Caki2 (cell line): ENCODE results near the gene ATXN1. TPM values are rescaled to one million over a fixed set of nuclear protein-coding genes. Genes with fewer than 3 reads are reported as not detected.
"Not testable (repeated sequence)": the region's sequence is repeated elsewhere in the genome, so short reads cannot be mapped to it uniquely, and the experiment has no call there.

Source experiments
- DNase-seq: peaks from one replicate; pipeline ENCODE4 v3.0.0-alpha.2; 2015; ENCODE audit warnings: low read depth
- in situ Hi-C: cut with HindIII; loops from 2 replicates; pipeline ENCODE4 v1.10.0; 2016; ENCODE audit warnings: low sequenced_read_pairs, low pct_unique_long_range_greater_than_20kb, mixed read lengths
- total RNA-seq: library from RNA; depleted of rRNA; stranded (reverse); fragments of >200 nt; shearing (Covaris generic); gene quantifications from 2 replicates; pipeline ENCODE4 v1.2.3, GENCODE V29; 2014; ENCODE audit warnings: low replicate concordance

The ATXN1 gene
- total RNA-seq, 1 experiment from 2014 or later = 23.8 TPM

DNA sequence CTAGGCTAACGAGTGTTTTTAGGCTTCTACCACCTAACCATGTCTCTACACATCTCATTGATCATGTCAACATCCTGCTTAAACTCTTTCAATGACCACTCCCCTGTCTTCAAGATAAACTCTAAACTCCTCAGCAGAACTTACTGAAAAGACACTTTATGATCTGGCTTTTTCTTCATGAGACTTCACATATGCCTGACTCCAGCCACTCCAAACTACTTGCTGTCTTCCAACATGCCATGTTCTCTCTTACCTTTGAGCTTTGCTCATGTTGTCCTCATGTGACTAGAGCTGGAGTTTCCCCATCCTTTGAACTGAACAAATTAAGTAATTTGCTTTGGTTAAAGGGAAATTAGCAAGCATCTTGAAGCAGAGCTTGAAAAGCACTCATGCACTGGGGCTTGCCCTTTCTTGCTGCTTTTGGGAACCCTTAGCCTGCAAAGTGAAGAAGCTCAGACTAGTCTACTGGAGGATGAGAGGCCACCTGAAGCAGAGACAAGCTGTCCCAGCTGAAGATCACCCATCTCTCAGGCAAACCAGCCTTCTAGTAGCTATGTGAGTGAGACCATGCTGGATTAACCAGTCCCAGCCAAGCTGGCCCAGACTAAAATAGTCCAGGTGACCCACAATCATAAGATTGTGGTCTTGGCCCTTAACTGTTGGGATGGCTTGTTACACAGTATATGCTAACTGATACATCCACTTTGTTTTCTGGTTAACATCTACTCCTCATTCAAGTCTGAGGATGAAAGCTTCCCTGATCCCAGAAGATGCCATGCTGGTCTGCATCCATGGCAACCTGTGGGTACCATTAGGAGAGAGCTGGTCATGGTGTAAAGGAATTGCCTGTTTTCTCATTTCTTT is 287.1 kb downstream of the ATXN1 start:
- in situ Hi-C loops = no loop called here

GRCh38 chr6:16473184-16473907 is 287.9 kb downstream of the ATXN1 start:
- in situ Hi-C loops = no loop called here
- DNase-seq = no peak

More for the DNA sequence above, 287.1 kb downstream of the ATXN1 start:
- DNase-seq = no peak

GRCh38 chr6:16472349-16473069 is 288.8 kb downstream of the ATXN1 start:
- no peak for DNase-seq
- in situ Hi-C loops = no loop called here

DNA sequence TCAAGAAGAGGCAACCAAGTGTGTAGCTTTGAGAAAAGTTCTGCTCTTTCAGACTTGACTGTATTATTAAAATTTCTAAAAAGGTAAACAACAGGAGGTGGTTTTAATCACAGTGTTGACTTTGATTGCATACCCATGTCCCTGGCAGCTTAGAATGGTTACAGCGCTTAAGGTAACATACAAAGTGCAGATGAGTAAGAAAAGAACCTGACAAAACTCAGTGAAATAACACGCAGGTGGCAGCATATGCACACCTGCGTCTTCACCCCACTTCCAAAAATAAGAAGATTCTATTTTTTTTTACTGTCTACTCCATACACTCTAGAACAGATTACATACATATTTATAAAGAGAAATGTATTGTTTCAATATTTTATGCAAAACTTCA is 289.4 kb downstream of the ATXN1 start:
- no peak for DNase-seq
- in situ Hi-C loops = no loop called here

DNA sequence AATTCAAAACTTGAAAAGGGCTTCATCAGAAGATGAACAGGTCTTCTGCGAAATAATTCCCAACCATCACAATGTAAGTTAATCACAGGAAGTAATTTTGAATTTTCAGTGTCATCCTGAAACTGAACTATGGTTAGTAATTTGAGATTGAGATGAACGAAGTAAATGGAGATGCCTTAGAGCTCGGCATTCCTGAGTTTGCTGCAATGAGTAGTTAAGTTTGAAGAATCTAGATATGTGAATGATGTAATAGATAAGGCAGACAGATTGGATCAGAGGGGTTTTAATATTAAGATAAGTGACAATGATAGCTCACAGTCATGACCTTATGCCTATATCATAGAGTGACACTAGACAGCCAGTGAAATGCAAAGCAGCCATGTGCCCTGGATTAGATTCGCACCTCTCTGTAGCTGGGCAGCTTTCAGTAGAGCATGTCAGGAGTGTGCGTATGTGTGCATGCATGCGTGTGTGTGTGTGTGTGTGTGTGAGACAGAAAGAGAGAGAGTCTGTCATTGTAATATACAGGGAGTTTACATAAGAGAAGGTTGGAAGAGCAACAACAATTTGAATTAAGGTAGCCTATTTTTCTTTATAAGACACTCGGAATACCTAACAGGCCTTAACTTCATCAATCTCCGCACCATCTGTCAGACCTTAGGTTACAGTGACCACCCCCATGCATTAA is 289.9 kb downstream of the ATXN1 start:
- DNase-seq = no peak
- in situ Hi-C loops = no loop called here

DNA sequence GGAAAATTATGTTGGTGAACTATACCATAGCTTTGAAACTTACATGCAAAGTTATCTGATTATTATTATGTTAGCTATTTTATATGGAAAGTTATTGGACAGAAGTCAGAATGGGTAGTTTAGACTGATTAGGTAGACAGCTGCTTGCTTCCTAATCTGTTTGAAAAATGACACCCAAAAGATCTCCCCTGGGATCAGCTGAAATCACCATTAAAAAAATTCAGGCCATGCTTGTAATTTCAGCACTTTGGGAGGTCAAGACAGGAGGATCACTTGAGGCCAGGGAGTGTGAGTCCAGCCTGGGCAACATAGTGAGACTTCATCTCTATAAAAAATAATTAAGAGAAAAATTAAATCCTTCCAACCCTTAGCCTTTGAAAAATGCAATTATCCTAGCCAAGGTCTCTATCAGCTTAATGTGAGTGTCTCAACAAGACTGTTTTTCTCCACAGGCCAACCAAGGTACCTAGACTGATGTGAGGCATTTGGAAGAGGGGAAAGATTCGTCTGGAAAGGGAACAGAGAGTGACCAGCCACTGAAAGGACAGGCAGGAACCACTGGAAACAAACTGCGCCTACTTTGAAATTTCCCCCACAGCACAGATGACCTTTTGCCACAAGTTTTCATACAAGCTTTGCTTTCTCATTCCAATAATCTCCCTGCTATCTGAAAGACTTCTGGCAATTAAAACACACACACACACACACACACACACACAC is 290.6 kb downstream of the ATXN1 start:
- no peak for DNase-seq
- in situ Hi-C loops = no loop called here

GRCh38 chr6:16468991-16469615 is 292.2 kb downstream of the ATXN1 start:
- no peak for DNase-seq
- in situ Hi-C loops = no loop called here

DNA sequence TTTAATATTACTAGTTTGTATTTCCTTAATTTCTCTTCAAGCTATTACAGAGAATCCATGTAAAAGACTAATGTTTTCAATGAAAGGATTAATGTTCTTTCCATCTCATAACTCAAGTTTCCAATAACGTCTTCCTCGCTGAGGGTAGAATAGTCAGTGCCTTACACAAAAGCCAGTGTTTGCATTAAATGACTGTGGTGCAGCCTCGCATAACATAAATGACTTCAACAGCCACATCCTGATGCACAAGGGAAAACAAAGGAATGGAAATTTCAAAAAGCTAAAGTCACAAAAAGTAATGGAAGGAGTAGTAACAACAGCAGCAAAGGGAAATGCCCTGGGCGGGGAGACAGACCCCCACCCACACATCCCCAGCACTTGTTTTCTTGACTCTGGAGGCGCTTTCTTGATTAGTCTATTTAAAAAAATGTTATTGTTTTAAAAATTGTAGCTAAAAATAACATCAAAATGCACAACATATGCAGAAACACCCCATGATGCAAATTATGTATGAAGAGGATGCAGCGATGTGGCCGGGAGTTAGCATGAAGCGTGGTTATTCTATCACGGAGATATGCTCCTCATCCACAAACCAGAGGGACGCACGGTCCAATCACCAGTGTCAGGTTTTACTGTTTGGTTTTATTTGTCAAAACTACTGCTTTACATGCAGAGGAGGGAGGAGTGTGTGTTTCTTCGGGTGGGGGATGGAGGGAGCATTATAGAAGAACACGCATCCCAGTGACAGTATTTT is 294.3 kb downstream of the ATXN1 start:
- DNase-seq = no peak
- in situ Hi-C loops = no loop called here

DNA sequence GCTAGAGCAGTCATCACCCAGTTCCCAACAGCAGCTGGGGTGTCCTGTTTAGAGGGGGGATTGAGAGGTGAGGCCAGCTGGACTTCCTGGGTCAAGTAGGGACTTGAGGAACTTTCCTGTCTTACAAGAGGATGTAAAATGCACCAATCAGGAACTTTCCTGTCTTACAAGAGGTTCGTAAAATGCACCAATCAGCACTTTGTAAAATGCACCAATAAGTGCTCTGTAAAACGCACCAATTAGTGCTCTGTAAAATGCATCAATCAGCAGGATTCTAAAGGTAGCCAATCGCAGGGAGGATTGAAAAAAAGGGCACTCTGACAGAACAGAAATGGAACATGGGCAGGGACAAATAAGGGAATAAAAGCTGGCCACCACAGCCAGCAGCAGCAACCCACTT is 297.2 kb downstream of the ATXN1 start:
- no peak for DNase-seq
- in situ Hi-C loops = no loop called here

DNA sequence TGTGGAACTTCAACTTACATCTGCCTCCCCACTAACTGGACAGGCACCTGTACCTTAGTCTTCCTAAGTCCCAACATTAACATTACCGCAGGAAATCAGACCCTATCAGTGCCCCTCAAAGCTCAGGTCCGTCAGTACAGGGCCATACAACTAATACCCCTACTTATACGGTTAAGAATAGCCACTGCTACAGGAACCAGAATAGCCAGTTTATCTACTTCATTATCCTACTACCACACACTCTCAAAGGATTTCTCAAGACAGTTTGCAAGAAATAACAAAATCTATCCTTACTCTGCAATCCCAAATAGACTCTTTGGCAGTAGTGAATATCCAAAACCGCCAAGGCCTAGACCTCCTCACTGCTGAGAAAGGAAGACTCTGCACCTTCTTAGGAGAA is 298.0 kb downstream of the ATXN1 start:
- in situ Hi-C loops, DNase-seq: not testable (repeated sequence)

- DNase-seq = no peak
- in situ Hi-C loops = no loop called here
These were observed 299.8 kb downstream of the ATXN1 start for GRCh38 chr6:16461491-16461890.

DNA sequence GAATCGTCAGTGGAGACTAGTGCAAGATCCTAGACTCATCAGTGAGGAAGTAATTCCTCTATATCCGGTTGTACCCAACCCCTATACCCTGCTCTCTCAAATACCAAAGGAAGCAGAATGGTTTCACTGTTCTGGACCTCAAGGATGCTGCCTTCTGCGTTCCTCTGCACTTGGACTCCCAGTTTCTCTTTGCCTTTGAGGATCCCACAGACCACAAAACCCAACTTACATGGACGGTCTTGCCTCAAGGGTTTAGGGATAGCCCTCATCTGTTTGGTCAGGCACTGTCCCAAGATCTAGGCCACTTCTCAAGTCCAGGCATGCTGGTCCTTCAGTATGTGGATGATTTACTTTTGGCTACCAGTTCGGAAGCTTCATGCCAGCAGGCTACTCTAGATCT is 301.8 kb downstream of the ATXN1 start:
- in situ Hi-C loops, DNase-seq: not testable (repeated sequence)

GRCh38 chr6:16452348-16452747 is 308.9 kb downstream of the ATXN1 start:
- no peak for DNase-seq
- in situ Hi-C loops = no loop called here

DNA sequence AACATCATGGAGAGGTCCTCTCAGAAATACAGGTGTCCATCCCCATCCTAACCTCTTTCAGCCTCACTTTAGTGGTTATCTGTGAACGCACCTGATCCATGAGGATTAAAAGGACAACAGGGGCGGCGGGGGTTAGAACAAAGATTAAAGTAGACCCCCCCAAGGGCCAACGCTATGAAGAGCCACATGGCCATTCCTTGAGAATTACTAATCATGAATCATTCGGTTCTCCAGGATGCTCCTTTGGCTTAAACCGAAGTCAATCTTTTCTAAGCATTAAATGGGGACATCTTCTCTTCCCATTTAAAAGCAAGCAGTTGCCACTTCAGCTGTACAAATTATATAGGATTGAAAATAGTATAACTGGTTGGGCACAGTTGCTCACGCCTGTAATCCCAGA is 310.4 kb downstream of the ATXN1 start:
- no peak for DNase-seq
- in situ Hi-C loops = no loop called here

GRCh38 chr6:16450285-16450684 is 311.0 kb downstream of the ATXN1 start:
- no peak for DNase-seq
- in situ Hi-C loops = no loop called here

GRCh38 chr6:16446273-16446672 is 315.0 kb downstream of the ATXN1 start:
- in situ Hi-C loops = no loop called here
- no peak for DNase-seq

DNA sequence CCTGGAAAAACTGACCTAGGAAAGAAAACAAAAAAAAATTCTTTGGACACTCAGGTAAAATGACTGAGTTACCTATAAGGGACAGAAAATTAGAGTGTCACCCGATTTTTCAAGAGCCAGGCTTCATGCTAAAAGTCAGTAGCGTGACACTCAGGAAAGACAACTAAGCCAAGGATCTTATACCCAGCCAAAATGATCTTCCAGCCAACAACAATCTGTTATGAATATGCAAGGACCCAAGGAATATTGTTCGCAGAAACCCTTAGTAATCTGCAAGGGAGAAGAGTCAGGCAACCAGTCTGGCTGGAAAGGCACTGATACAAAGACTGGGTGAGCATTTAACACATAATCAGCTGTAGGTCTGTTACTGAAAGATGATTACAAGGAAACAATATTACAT is 319.2 kb downstream of the ATXN1 start:
- in situ Hi-C loops = no loop called here
- DNase-seq = no peak
